A673 (cell line): Measurements from ENCODE around the gene SPACA7. TPM values are rescaled to one million over a fixed set of nuclear protein-coding genes. Genes with fewer than 3 reads are reported as not detected.

Experiments used
- BruUV-seq: library from RNA; stranded (reverse); fragments of 400-500 nt; replicated peaks from 2 replicates; lab custom pipeline; 2021; lab: Mats Ljungman, UMichigan
- CTCF ChIA-PET: fragments of 300-600 bp; sonication (Branson Sonifier 250); formaldehyde crosslinking; loops from one replicate; lab custom pipeline; 2022; ENCODE audit warnings: antibody characterized with exemption; lab: Charles Lee
- POLR2A ChIA-PET: fragments of 300-600 bp; sonication (Branson Sonifier 250); formaldehyde crosslinking; loops from one replicate; lab custom pipeline; 2022; ENCODE audit warnings: antibody characterized with exemption; ENCODE audit not compliant: low non-redundant PET; lab: Charles Lee
- DNase-seq: peaks from one replicate; pipeline ENCODE4 v3.0.0-alpha.2; 2015; ENCODE audit warnings: low spot score
- H3K27ac ChIP-seq: fragments of 200-600 bp; sonication (generic); 2 replicates; pipeline ENCODE4 v1.5.1; 2016; ENCODE audit warnings: mixed run types, low read depth, mild to moderate bottlenecking, mixed read lengths, antibody characterized with exemption, low read length; ENCODE audit not compliant: poor library complexity, severe bottlenecking
- H3K27me3 ChIP-seq: fragments of 200-600 bp; sonication (generic); replicated peaks from 2 replicates; pipeline ENCODE4 v1.6.1; 2017; ENCODE audit warnings: mixed run types, low read depth, mild to moderate bottlenecking, mixed read lengths, antibody characterized with exemption, low read length; ENCODE audit not compliant: insufficient read depth, poor library complexity
- H3K36me3 ChIP-seq: fragments of 200-600 bp; sonication (generic); 2 replicates; pipeline ENCODE4 v1.6.1; 2016; ENCODE audit warnings: mixed run types, mild to moderate bottlenecking, mixed read lengths, antibody characterized with exemption, low read length; ENCODE audit not compliant: insufficient read depth, poor library complexity, severe bottlenecking
- H3K4me1 ChIP-seq: fragments of 200-600 bp; sonication (generic); 2 replicates; pipeline ENCODE4 v1.6.1; 2017; ENCODE audit warnings: mixed run types, mild to moderate bottlenecking, mixed read lengths, antibody characterized with exemption, low read length; ENCODE audit not compliant: insufficient read depth, poor library complexity, severe bottlenecking
- H3K4me3 ChIP-seq: fragments of 200-600 bp; sonication (generic); 2 replicates; pipeline ENCODE4 v1.5.1; 2016; ENCODE audit warnings: low read depth, mixed run types, mild to moderate bottlenecking, mixed read lengths, low read length; ENCODE audit not compliant: poor library complexity, severe bottlenecking
- H3K9me3 ChIP-seq: fragments of 200-600 bp; sonication (generic); 2 replicates; pipeline ENCODE4 v1.6.1; 2016; ENCODE audit warnings: mixed run types, low read depth, mild to moderate bottlenecking, mixed read lengths, antibody characterized with exemption, low read length; ENCODE audit not compliant: poor library complexity, severe bottlenecking
- EZH2 ChIP-seq: fragments of 200-600 bp; sonication (generic); IDR thresholded peaks from 2 replicates; pipeline ENCODE4 v1.6.1; 2017; ENCODE audit warnings: borderline replicate concordance, low read depth, mild to moderate bottlenecking, mixed read lengths, antibody characterized with exemption, low read length; ENCODE audit not compliant: poor library complexity, severe bottlenecking
- intact Hi-C: fragments of 100-400 bp; cut with micrococcal nuclease; formaldehyde crosslinking; loops from one replicate; pipeline ENCODE4 v1.10.0; 2022; ENCODE audit not compliant: unreplicated experiment
- total RNA-seq: library from RNA; stranded (reverse); gene quantifications from 2 replicates; pipeline ENCODE4 v1.2.3, GENCODE V29; 2021
- TF ChIP-seq, protein P1 (sequence below): fragments of 300-800, 200-600 bp; sonication (generic); conservative IDR thresholded peaks from 2 replicates; pipeline ENCODE4 v1.5.1; 2017; ENCODE audit warnings: low read depth, mild to moderate bottlenecking, antibody characterized with exemption, low read length, moderate library complexity, mixed read lengths

Gene SPACA7
- total RNA-seq, 1 experiment from 2014 or later: not detected

DNA sequence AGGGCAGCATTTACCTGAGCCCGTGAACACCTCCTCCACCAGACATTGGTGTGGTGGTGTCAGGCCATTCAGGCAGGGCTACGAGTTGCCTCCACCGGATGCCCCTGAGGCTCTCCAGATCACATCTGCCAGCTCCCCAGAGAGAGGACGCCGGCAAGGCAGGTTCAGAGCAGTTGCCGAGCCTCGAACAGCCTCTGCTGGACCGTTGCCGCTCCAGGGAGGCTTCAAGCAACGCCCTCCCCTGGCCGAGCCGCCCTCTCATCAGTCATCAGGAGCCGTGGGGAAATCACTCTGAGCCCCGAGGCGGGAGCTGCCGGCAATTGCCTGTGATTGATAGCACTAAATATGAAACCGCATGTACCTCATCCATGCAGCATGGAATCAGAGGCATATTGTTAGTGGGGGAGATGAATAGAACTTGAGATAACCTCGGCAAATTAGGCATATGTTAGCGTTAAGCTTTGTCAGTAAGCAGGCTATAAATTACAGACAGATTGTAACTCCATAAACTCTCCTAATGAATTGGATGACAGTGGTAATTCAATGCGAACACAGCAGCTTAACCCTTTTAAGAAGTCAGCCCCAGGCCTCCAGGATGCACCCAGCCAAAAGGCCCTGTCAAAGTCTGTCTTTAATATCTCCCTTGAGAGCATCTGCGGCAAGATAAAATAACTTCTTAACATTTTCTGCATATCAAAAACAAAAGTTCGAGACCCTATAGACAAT is 29.8 kb upstream of the SPACA7 start:
- Histone ChIP-seq H3K27ac (no peak overlapping the region), H3K4me3 (no peak overlapping the region), H3K27me3 (peaks cover 90% of the 10 kb centered on the region), H3K36me3 (no peaks in the 10 kb centered on the region), H3K9me3 (no peaks in the 10 kb centered on the region), H3K4me1 (peaks cover 15% of the 10 kb centered on the region)
- DNase-seq: peak; percentile 79
- BruUV-seq: no TSS peak
- ChIA-PET CTCF (interaction anchor here (0.6 kb wide), 1 partner anchor 98 kb away, joined by 3 read pairs; no protein-coding TSS in a partner anchor), POLR2A (no interaction called here)
- TF ChIP-seq, protein P1, sequence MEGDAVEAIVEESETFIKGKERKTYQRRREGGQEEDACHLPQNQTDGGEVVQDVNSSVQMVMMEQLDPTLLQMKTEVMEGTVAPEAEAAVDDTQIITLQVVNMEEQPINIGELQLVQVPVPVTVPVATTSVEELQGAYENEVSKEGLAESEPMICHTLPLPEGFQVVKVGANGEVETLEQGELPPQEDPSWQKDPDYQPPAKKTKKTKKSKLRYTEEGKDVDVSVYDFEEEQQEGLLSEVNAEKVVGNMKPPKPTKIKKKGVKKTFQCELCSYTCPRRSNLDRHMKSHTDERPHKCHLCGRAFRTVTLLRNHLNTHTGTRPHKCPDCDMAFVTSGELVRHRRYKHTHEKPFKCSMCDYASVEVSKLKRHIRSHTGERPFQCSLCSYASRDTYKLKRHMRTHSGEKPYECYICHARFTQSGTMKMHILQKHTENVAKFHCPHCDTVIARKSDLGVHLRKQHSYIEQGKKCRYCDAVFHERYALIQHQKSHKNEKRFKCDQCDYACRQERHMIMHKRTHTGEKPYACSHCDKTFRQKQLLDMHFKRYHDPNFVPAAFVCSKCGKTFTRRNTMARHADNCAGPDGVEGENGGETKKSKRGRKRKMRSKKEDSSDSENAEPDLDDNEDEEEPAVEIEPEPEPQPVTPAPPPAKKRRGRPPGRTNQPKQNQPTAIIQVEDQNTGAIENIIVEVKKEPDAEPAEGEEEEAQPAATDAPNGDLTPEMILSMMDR: 0 out of 2 replicates have a peak, but pooled peaks have one; percentile 30
- no peak for TF ChIP-seq EZH2
- intact Hi-C loops: no loop called here

DNA sequence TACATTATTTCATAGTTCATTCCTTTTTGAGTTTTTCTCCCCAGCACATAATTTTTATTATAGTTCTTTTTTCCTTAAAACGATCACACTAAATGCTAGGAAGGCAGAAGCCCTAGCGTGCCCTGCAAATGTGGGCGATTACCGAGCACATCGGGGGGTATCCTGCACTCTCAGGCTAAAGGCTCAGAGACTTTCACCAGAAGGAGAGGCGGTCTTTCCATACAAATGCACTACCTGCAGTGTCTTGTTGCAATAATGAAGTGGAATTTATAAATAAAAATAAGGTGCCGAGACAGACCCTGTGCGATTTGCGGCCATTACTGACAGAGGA is 29.3 kb upstream of the SPACA7 start:
- no peaks in the 10 kb centered on the region for H3K9me3 ChIP-seq
- H3K4me3 ChIP-seq: no peak overlapping the region
- ChIA-PET POLR2A (no interaction called here), CTCF (no interaction called here)
- H3K36me3 ChIP-seq: no peaks in the 10 kb centered on the region
- intact Hi-C loops: no loop called here
- H3K4me1 ChIP-seq: peaks cover 15% of the 10 kb centered on the region
- no TSS peak for BruUV-seq
- peaks cover 91% of the 10 kb centered on the region for H3K27me3 ChIP-seq
- DNase-seq: peak; percentile 65
- no peak overlapping the region for H3K27ac ChIP-seq
- TF ChIP-seq, protein P1: no peak
- TF ChIP-seq EZH2: no peak

DNA sequence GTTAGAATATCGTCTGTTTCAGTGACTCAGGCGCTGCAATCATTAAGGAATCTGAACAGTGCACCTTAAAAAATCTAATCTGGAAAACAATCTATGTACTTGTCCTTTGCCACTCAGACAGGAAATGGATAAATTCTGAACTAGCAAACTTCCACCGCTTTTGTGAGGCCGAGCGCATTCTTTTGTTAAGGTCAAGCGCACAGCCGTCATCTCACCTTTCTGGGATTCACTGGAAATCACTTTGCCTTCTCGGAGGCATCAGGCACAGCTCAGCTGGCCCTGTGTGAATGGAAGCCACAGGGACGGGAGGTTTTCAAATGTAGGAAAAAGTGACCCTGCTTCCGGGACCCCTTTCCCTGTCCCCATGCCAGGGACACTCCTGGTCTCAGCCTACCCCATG is 28.2 kb upstream of the SPACA7 start:
- no peak overlapping the region for H3K27ac ChIP-seq
- H3K27me3 ChIP-seq: peaks cover 94% of the 10 kb centered on the region
- TF ChIP-seq, protein P1: no peak
- no peak for TF ChIP-seq EZH2
- ChIA-PET CTCF (no interaction called here), POLR2A (no interaction called here)
- DNase-seq: no peak
- BruUV-seq: no TSS peak
- no peaks in the 10 kb centered on the region for H3K9me3 ChIP-seq
- H3K4me3 ChIP-seq: no peak overlapping the region
- H3K4me1 ChIP-seq: peaks cover 15% of the 10 kb centered on the region
- H3K36me3 ChIP-seq: no peaks in the 10 kb centered on the region
- intact Hi-C loops: no loop called here
